Measurements from ENCODE around the gene TBL1X. TPM values are rescaled to one million over a fixed set of nuclear protein-coding genes. Genes with fewer than 3 reads are reported as not detected.

The TBL1X gene
- total and polyA plus RNA-seq, 2 donors (not counting 3 experiments of a cell fraction or from before 2014, with no cell fraction given): 8.7 to 25.3 TPM

DNA sequence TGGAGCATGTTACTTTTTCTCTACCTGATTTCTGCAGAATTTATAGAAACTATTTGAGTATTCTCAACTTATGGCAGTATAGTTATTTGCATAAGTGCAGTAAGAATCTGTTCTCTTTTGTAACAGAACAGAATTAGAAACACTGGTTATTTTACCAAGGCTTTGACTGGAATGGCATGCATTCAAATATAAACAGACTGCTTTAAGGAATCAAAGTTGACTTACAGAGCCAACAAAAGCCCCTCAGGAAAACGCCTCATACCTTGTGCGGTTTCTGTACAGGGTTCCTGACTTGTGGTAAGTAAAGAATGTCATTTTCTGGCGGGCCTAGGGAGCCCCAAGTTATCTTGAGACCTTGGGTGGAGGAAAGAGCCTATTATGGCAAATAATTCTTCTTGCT, 203.7 kb downstream of the TBL1X start:
- DNase-seq (ENCODE audit: low read depth, low spot score): no peak
- BruUV-seq (replicated peaks): no TSS peak
- CTCF ChIA-PET: no interaction called here

More for the DNA sequence above, 203.7 kb downstream of the TBL1X start:
- dilution Hi-C loops (cut with MboI; ENCODE audit: extremely low pct_ligation_motif_present, low sequenced_read_pairs) (no loop called here), intact Hi-C loops (cut with micrococcal nuclease) (no loop called here)
- H2AFZ ChIP-seq (ENCODE audit: low read depth, low read length): no peak overlapping the region
- no peaks in the 10 kb centered on the region for H3K27me3 ChIP-seq (ENCODE audit: control insufficient read depth in 2 of 2, insufficient read depth in 2 of 2, low read length in 2 of 2)
- no peaks in the 10 kb centered on the region for H4K20me1 ChIP-seq (replicated peaks; ENCODE audit: control insufficient read depth, extremely low read depth, insufficient read depth, low read length)
- H3K36me3 ChIP-seq (ENCODE audit: control insufficient read depth in 2 of 2, extremely low read depth in 1 of 2, insufficient read depth in 2 of 2, low read length in 2 of 2): no peaks in the 10 kb centered on the region
- no peak overlapping the region for H3K9ac ChIP-seq (replicated peaks; ENCODE audit: extremely low read depth, insufficient read depth, low read length)
- no peaks in the 10 kb centered on the region for H3K79me2 ChIP-seq (ENCODE audit: control insufficient read depth, insufficient read depth, low read length)
- H3K9me3 ChIP-seq (replicated peaks; ENCODE audit: control insufficient read depth, insufficient read depth, low read length): no peaks in the 10 kb centered on the region
- POLR2A ChIA-PET: no interaction called here
- peaks cover 31% of the 10 kb centered on the region for H3K4me1 ChIP-seq (ENCODE audit: control insufficient read depth, extremely low read depth, insufficient read depth, low read length)
- no peak for TF ChIP-seq POLR2A (IDR thresholded peaks at IDR 0.05; ENCODE audit: low read depth, low read length)
- TF ChIP-seq JUN (IDR thresholded peaks at IDR 0.05; ENCODE audit: borderline replicate concordance, insufficient read depth, insufficient read length, low read depth): no peak
- no peak for TF ChIP-seq EZH2 (IDR thresholded peaks at IDR 0.05; ENCODE audit: borderline replicate concordance, low read depth, low read length, severe bottlenecking)
- TF ChIP-seq POLR2AphosphoS5 (IDR thresholded peaks at IDR 0.05; ENCODE audit: insufficient read depth, low read depth, low read length): no peak
- no peak for TF ChIP-seq GATA2 (IDR thresholded peaks at IDR 0.05; ENCODE audit: insufficient read depth, insufficient read length, low read depth, low read length)
- no peak for TF ChIP-seq FOS (IDR thresholded peaks at IDR 0.05; ENCODE audit: borderline replicate concordance, insufficient read depth, low read length)
- TF ChIP-seq, protein P1, sequence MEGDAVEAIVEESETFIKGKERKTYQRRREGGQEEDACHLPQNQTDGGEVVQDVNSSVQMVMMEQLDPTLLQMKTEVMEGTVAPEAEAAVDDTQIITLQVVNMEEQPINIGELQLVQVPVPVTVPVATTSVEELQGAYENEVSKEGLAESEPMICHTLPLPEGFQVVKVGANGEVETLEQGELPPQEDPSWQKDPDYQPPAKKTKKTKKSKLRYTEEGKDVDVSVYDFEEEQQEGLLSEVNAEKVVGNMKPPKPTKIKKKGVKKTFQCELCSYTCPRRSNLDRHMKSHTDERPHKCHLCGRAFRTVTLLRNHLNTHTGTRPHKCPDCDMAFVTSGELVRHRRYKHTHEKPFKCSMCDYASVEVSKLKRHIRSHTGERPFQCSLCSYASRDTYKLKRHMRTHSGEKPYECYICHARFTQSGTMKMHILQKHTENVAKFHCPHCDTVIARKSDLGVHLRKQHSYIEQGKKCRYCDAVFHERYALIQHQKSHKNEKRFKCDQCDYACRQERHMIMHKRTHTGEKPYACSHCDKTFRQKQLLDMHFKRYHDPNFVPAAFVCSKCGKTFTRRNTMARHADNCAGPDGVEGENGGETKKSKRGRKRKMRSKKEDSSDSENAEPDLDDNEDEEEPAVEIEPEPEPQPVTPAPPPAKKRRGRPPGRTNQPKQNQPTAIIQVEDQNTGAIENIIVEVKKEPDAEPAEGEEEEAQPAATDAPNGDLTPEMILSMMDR (IDR thresholded peaks at IDR 0.05; ENCODE audit: extremely low read depth in 1 of 2, insufficient read depth in 1 of 2, low read depth in 1 of 2, low read length in 2 of 2): no peak
- TF ChIP-seq, protein P2, sequence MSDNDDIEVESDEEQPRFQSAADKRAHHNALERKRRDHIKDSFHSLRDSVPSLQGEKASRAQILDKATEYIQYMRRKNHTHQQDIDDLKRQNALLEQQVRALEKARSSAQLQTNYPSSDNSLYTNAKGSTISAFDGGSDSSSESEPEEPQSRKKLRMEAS (IDR thresholded peaks at IDR 0.05; ENCODE audit: insufficient read depth, insufficient read length): no peak
- no peak for TF ChIP-seq MYC (IDR thresholded peaks at IDR 0.05; ENCODE audit: low read depth, low read length)
- no peak overlapping the region for H3K4me3 ChIP-seq (replicated peaks in 1 of 3; ENCODE audit: insufficient read depth in 1 of 3, low read depth in 1 of 3, low read length in 3 of 3)
- H3K4me2 ChIP-seq (ENCODE audit: insufficient read depth, low read length): no peak overlapping the region
- no peak overlapping the region for H3K27ac ChIP-seq (ENCODE audit: insufficient read depth, low read depth, low read length)
- no peaks in the 10 kb centered on the region for H3K9me1 ChIP-seq (replicated peaks; ENCODE audit: control insufficient read depth, extremely low read depth, insufficient read depth, low read length)
- no peak for FAIRE-seq

All from endothelial cell of umbilical vein (primary cell).